Mesothelial cell of epicardium (in vitro differentiated cells): ENCODE data around the gene CMTM4. TPM values are rescaled to one million over a fixed set of nuclear protein-coding genes. Genes with fewer than 3 reads are reported as not detected.

Experiments used
- DNase-seq, 2 experiments: peaks; one replicate each; pipeline ENCODE4 v3.0.0; 2021; ENCODE audit warnings: low spot score in 2 of 2; ENCODE audit not compliant: unreplicated experiment in 2 of 2
- H3K27ac Mint-ChIP-seq: 2 replicates; pipeline ENCODE4 v1.8.0; 2021; ENCODE audit warnings: mixed read lengths
- H3K27me3 Mint-ChIP-seq: 2 replicates; pipeline ENCODE4 v1.8.0; 2021; ENCODE audit warnings: low read depth, mixed read lengths
- H3K36me3 Mint-ChIP-seq: 2 replicates; pipeline ENCODE4 v1.8.0; 2021; ENCODE audit warnings: mixed read lengths
- H3K4me1 Mint-ChIP-seq: 2 replicates; pipeline ENCODE4 v1.8.0; 2021; ENCODE audit warnings: mixed read lengths
- H3K4me3 Mint-ChIP-seq: 2 replicates; pipeline ENCODE4 v1.8.0; 2021; ENCODE audit warnings: mild to moderate bottlenecking, moderate library complexity, mixed read lengths
- H3K9me3 Mint-ChIP-seq: 2 replicates; pipeline ENCODE4 v1.8.0; 2021; ENCODE audit warnings: mixed read lengths
- CTCF ChIP-seq: fragments of 200-600 bp; sonication (generic); IDR thresholded peaks from one replicate; pipeline ENCODE4 v1.5.0; 2021; ENCODE audit warnings: antibody characterized with exemption; ENCODE audit not compliant: unreplicated experiment
- total RNA-seq: library from RNA; stranded (reverse); gene quantifications from 3 replicates; pipeline ENCODE4 v1.2.1, GENCODE V29; 2021

The CMTM4 gene
- total RNA-seq, 1 donor from 2014 or later: 63.4 TPM

GRCh38 chr16:66720766-66721165 is 24.2 kb upstream of the CMTM4 start:
- Mint-ChIP-seq H3K4me1 (peaks cover 17% of the 10 kb centered on the region), H3K27me3 (no peaks in the 10 kb centered on the region), H3K36me3 (peaks cover 27% of the 10 kb centered on the region), H3K9me3 (no peaks in the 10 kb centered on the region), H3K4me3 (no peak overlapping the region), H3K27ac (no peak overlapping the region)
- TF ChIP-seq CTCF: no peak
- no peak for DNase-seq

- Mint-ChIP-seq H3K27ac (no peak overlapping the region), H3K36me3 (peaks cover 18% of the 10 kb centered on the region), H3K9me3 (no peaks in the 10 kb centered on the region), H3K27me3 (no peaks in the 10 kb centered on the region), H3K4me3 (no peak overlapping the region), H3K4me1 (peaks cover 26% of the 10 kb centered on the region)
- DNase-seq: no peak
- no peak for TF ChIP-seq CTCF
Observed at GRCh38 chr16:66719246-66719645, 22.7 kb upstream of the CMTM4 start.

- H3K36me3 Mint-ChIP-seq: peaks cover 6% of the 10 kb centered on the region
- TF ChIP-seq CTCF: no peak
- no peaks in the 10 kb centered on the region for H3K27me3 Mint-ChIP-seq
- H3K4me1 Mint-ChIP-seq: peaks cover 26% of the 10 kb centered on the region
- DNase-seq: no peak
- peak overlapping the region; percentile 79 for H3K27ac Mint-ChIP-seq
- H3K4me3 Mint-ChIP-seq: no peak overlapping the region
- H3K9me3 Mint-ChIP-seq: peaks cover under 1% of the 10 kb centered on the region
Observed at GRCh38 chr16:66717776-66718175, 21.2 kb upstream of the CMTM4 start.

- Mint-ChIP-seq H3K9me3 (peaks cover 6% of the 10 kb centered on the region), H3K27ac (peak overlapping the region; percentile 79), H3K27me3 (no peaks in the 10 kb centered on the region), H3K4me3 (no peak overlapping the region), H3K4me1 (peaks cover 26% of the 10 kb centered on the region), H3K36me3 (peaks cover 8% of the 10 kb centered on the region)
- DNase-seq: peak in 1 of 2 experiments; percentile 39
- no peak for TF ChIP-seq CTCF
Observed at GRCh38 chr16:66717112-66717675, 20.7 kb upstream of the CMTM4 start.

GRCh38 chr16:66714654-66715307 is 18.2 kb upstream of the CMTM4 start:
- Mint-ChIP-seq H3K27me3 (no peaks in the 10 kb centered on the region), H3K4me3 (no peak overlapping the region), H3K4me1 (peaks cover 26% of the 10 kb centered on the region), H3K27ac (no peak overlapping the region), H3K9me3 (peaks cover 6% of the 10 kb centered on the region), H3K36me3 (peaks cover 3% of the 10 kb centered on the region)
- no peak for TF ChIP-seq CTCF
- no peak for DNase-seq
